GM15510 (cell line): ENCODE data around the gene TNFAIP8L1.

Experiments
- POLR2A ChIP-seq: IDR thresholded peaks from 3 replicates; pipeline ENCODE4 v1.6.1; 2011; ENCODE audit warnings: borderline replicate concordance; ENCODE audit not compliant: insufficient read length; ENCODE audit errors: extremely low read depth

Gene TNFAIP8L1

GRCh38 chr19:4602173-4602788, 37.0 kb upstream of the TNFAIP8L1 start:
- TF ChIP-seq POLR2A: no peak

GRCh38 chr19:4602915-4603314, 36.4 kb upstream of the TNFAIP8L1 start:
- no peak for TF ChIP-seq POLR2A

- TF ChIP-seq POLR2A: no peak
Observed at GRCh38 chr19:4604912-4605311, 34.4 kb upstream of the TNFAIP8L1 start.

- TF ChIP-seq POLR2A: no peak
Observed at GRCh38 chr19:4606181-4606580, 33.1 kb upstream of the TNFAIP8L1 start.

GRCh38 chr19:4606921-4607678, 32.2 kb upstream of the TNFAIP8L1 start:
- no peak for TF ChIP-seq POLR2A

- no peak for TF ChIP-seq POLR2A
Observed at GRCh38 chr19:4609878-4610511, 29.3 kb upstream of the TNFAIP8L1 start.

- no peak for TF ChIP-seq POLR2A
Observed at GRCh38 chr19:4613254-4613751, 26.0 kb upstream of the TNFAIP8L1 start.

- TF ChIP-seq POLR2A: no peak
Observed at GRCh38 chr19:4618019-4618418, 21.3 kb upstream of the TNFAIP8L1 start.

GRCh38 chr19:4619668-4620294, 19.5 kb upstream of the TNFAIP8L1 start:
- no peak for TF ChIP-seq POLR2A

- no peak for TF ChIP-seq POLR2A
Observed at GRCh38 chr19:4620675-4621074, 18.6 kb upstream of the TNFAIP8L1 start.

- TF ChIP-seq POLR2A: no peak
Observed at GRCh38 chr19:4622695-4623421, 16.5 kb upstream of the TNFAIP8L1 start.

GRCh38 chr19:4624301-4624700, 15.0 kb upstream of the TNFAIP8L1 start:
- no peak for TF ChIP-seq POLR2A

- TF ChIP-seq POLR2A: no peak
Observed at GRCh38 chr19:4624733-4625362, 14.5 kb upstream of the TNFAIP8L1 start.
